ENCODE measurements around the gene PGGHG.

PGGHG gene

GRCh38 chr11:288478-289397 is at the start of gene PGGHG:
Gene PGGHG, plus strand, starts transcription at chr11:289126. Its CDS starts 691 bp downstream, at chr11:289817.
- in situ Hi-C loops (cut with HindIII; ENCODE audit: low sequenced_read_pairs): no loop called here

DNA sequence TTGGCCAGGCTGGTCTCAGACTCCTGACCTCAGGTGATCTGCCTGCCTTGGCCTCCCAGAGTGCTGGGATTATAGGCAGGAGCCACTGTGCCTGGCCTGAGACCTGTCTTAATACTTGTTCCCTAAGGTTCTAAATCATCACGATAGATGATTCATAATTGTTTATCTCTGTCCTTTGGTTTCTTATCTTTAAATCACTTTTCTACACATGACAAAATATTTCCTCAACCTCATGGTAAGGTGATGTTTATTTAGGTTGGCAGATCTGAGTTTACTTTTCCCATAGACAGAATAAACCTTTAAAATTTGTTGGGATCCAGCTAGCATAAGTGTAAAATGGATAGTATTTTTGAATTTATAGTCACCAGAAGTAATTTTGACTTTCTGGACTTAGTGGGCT is 48.6 kb upstream of the PGGHG start:
- in situ Hi-C loops (cut with HindIII; ENCODE audit: low sequenced_read_pairs): no loop called here

GRCh38 chr11:241634-242033 is 47.3 kb upstream of the PGGHG start:
- in situ Hi-C loops (cut with HindIII; ENCODE audit: low sequenced_read_pairs): no loop called here

- in situ Hi-C loops (cut with HindIII; ENCODE audit: low sequenced_read_pairs): no loop called here
Observed at GRCh38 chr11:244376-244775, 44.5 kb upstream of the PGGHG start.

GRCh38 chr11:249062-249461 is 39.9 kb upstream of the PGGHG start:
- in situ Hi-C loops (cut with HindIII; ENCODE audit: low sequenced_read_pairs): no loop called here

GRCh38 chr11:250274-250673 is 38.7 kb upstream of the PGGHG start:
- in situ Hi-C loops (cut with HindIII; ENCODE audit: low sequenced_read_pairs): loop anchor here (5.0 kb wide), 4 partner anchors 57 to 202 kb away; partner anchors contain the start of genes IFITM2 and PTDSS2

DNA sequence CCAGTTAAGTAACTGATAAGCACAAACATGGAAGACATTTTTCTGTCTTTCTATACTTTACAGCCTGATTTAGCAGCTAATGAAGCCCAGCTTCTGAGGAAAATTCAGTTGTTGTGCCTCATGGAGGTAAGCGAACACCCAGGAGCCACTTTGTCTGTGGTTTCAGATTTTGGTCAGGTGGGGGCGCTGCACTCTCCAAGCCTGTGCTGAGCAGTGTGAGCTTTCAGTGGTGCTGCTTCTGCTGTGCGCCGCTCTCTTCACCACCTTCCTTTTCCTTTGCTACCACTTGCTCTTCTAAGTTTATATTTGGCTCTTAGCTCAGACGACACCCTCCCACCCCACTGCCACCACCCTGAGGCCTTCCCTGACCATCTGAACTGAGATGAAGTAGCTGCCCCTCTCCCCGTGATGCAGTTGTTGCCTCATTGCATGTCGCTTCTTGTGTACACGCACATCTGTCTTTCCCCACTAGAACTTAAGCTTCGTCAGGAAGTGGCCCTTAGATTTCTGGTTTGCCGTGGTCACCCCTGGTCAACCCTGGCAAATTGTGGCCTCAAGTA is 38.1 kb upstream of the PGGHG start:
- in situ Hi-C loops (cut with HindIII; ENCODE audit: low sequenced_read_pairs): loop anchor here (5.0 kb wide), 4 partner anchors 56 to 201 kb away; partner anchors contain the start of genes IFITM2 and PTDSS2

DNA sequence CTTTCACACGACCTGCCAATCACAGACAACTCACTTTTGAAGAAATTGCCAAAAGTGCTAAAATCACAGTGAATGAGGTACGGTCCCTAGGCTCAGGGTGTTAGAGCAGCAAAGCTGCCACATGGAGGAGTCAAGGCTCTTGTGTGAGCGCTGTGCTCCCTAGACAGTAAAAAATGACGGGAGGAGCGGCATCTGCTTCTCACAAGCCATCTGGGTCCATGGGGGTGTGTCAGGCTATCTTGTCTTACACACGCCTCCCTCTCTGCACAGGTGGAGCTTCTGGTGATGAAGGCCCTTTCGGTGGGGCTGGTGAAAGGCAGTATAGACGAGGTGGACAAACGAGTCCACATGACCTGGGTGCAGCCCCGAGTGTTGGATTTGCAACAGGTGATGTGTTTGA is 37.4 kb upstream of the PGGHG start:
- in situ Hi-C loops (cut with HindIII; ENCODE audit: low sequenced_read_pairs): loop anchor here (5.0 kb wide), 4 partner anchors 56 to 201 kb away; partner anchors contain the start of genes IFITM2 and PTDSS2

- in situ Hi-C loops (cut with HindIII; ENCODE audit: low sequenced_read_pairs): loop anchor here (5.0 kb wide), 4 partner anchors 55 to 200 kb away; partner anchors contain the start of genes IFITM2 and PTDSS2
Observed at GRCh38 chr11:252666-253065, 36.3 kb upstream of the PGGHG start.

- in situ Hi-C loops (cut with HindIII; ENCODE audit: low sequenced_read_pairs): loop anchor here (5.0 kb wide), 4 partner anchors 54 to 199 kb away; partner anchors contain the start of genes IFITM2 and PTDSS2
Observed at GRCh38 chr11:253160-253885, 35.6 kb upstream of the PGGHG start.

GRCh38 chr11:253886-254270 is 35.0 kb upstream of the PGGHG start:
- in situ Hi-C loops (cut with HindIII; ENCODE audit: low sequenced_read_pairs): loop anchor here (5.0 kb wide), 4 partner anchors 53 to 198 kb away; partner anchors contain the start of genes IFITM2 and PTDSS2

- in situ Hi-C loops (cut with HindIII; ENCODE audit: low sequenced_read_pairs): no loop called here
Observed at GRCh38 chr11:255176-255575, 33.8 kb upstream of the PGGHG start.

DNA sequence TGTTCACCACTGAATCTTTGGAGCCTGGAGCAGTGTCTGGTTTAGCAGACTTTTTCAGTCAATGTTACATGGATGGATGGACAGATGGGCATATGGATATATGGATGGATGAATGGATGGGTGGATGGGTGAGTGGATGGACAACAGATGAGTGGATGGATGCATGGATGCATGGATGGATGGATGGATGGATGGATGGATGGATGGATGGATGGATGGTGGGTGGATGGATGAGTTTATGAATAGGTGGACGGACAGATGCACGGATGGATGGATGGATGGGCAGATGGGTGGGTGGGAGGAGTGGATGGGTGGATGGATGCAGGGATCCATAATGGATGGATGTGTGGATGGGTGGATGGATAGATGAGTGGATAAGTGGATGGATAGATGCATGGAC is 33.1 kb upstream of the PGGHG start:
- in situ Hi-C loops (cut with HindIII; ENCODE audit: low sequenced_read_pairs): no loop called here

DNA sequence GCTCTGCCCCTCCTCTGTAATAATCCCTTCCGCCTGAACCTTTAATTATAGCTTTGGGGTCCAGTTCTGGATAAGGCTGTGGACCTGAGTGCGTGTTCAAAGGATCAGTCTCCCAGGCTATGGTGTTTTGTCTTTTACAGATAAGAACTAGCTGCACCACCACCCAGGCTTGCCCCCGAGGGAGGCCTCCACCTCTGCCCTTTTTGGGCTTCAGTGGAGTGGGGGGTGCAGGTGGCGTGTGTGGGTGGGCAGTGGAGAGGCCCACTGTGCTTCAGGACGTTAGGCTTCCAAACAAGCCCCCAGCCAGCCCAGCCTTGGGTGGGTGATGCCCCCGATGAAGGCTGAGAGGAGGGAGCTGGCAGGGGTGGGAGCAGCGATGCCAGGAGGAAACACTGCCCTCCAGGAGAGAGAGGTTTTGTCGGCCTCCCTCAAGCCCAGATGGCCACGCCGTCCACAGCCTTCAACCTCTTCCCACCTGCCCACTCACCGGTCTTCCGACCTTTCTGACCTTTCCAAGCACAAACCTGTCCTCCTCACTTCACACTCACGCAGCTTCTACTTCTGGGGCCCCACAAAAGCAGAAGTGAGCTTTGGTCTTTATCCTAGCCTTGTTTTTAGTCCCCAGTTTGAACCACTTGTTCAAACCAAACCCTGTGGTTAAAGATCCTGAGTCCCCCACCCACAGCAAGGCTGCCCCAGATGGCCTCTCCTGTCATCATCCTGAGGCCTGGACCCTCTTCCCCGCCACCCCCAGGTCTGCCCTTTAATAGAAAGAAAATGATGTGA is 31.8 kb upstream of the PGGHG start:
- in situ Hi-C loops (cut with HindIII; ENCODE audit: low sequenced_read_pairs): no loop called here

- in situ Hi-C loops (cut with HindIII; ENCODE audit: low sequenced_read_pairs): no loop called here
Observed at GRCh38 chr11:257766-258493, 31.0 kb upstream of the PGGHG start.

DNA sequence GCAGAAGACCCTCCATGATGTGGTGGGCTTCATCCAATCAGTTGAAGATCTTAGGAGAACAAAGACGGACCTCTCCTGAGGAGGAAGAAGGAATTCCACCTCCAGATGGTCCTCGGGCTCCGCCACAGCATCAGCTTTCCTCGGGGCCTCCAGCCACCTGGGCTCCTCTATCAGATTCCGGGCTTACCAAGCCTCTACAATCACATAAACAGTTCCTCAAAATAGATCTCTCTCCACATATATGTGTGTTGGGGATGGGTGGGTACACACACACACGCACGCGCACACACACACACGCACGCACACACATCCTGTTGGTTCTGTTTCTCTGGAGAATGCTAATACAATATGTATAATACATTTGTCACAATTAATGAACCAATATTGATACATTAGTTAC is 29.5 kb upstream of the PGGHG start:
- in situ Hi-C loops (cut with HindIII; ENCODE audit: low sequenced_read_pairs): no loop called here

- in situ Hi-C loops (cut with HindIII; ENCODE audit: low sequenced_read_pairs): no loop called here
Observed at GRCh38 chr11:261624-262023, 27.3 kb upstream of the PGGHG start.

DNA sequence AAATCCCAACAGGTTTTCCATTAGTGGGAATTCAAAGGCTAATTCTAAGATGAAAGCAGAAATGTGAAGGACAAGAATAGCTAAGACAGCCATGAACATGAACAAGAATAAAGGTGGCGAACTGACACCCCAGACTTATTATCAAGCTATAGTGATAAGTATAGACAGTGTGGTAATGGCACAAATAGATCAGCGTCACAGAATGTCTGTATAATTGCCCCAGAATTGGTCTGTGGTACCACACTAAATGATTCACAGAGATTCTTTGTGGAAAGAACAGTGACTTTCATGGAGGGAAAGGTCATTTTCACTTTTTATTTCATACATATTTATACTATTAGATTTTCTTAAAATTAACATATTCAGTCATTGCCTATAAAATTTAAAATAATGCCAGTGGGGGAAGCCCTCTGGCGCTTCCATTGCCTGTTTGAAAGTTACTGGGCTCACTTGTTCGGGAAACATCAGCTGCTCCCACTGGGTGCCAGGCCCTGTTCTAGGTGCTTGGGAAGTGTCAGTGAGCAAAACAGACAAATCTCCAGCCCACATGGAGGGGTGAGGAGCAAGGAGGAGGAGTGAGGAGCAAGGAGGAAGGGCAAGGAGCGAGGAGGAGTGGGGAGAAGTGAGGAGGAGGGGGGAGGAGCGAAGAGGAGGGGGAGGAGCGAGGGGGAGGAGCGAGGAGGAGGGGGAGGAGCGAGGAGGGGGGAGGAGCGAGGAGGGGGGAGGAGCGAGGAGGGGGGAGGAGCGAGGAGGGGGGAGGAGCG is 22.1 kb upstream of the PGGHG start:
- in situ Hi-C loops (cut with HindIII; ENCODE audit: low sequenced_read_pairs): no loop called here

DNA sequence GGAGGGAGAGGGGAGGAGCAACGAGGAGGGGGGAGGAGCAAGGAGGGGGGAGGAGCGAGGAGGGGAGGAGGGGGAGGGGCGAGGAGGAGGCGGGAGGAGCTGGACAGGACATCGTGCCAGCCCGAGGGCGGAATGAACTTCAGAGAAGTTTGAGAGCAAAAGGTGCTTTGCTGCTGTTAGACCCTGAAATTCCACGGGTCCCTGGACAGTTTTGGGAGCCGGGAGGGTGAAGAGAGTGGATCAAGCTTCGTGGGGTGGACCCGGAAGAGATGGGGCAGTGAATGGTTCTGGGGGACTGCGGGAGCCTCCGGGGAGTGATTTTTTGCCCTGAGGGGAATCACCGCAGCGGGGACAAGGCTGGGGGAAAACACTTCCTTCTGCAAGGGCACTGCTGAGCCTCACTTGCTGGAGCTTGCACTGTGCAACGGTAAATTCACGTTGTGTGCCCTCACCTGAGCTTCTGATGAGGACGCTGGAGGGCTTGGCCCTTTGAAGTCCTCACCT is 21.4 kb upstream of the PGGHG start:
- in situ Hi-C loops (cut with HindIII; ENCODE audit: low sequenced_read_pairs): no loop called here

Data from endothelial cell of hepatic sinusoid (primary cell).